Aorta (tissue), 5 donors: ENCODE results near the gene ENDOV. TPM values are rescaled to one million over a fixed set of nuclear protein-coding genes. Genes with fewer than 3 reads are reported as not detected.
"Not testable (repeated sequence)": the region's sequence is repeated elsewhere in the genome, so short reads cannot be mapped to it uniquely, and the experiment has no call there.

Experiments used
- ATAC-seq: fragments of 200-7000 bp; cut with Tn5 transposase; one replicate; pipeline ENCODE4 v1.9.1; 2022; ENCODE audit warnings: moderate library complexity; ENCODE audit not compliant: low FRiP score
- DNase-seq, 2 donors: peaks; one replicate each; pipeline ENCODE4 v3.0.0-alpha.2; 2020
- H3K27ac ChIP-seq, 2 donors: one replicate each; pipeline ENCODE4 v1.5.1; 2013; ENCODE audit warnings: low read length in 2 of 2, mild to moderate bottlenecking in 2 of 2, moderate library complexity in 2 of 2, control low read depth in 1 of 2, inconsistent platforms in 1 of 2, low read depth in 1 of 2
- H3K27me3 ChIP-seq, 2 donors: one replicate each; pipeline ENCODE4 v1.6.1; 2013; ENCODE audit warnings: control low read depth in 1 of 2, low read length in 1 of 2, mild to moderate bottlenecking in 1 of 2, moderate library complexity in 1 of 2; ENCODE audit not compliant: insufficient read depth in 2 of 2, control insufficient read depth in 1 of 2
- H3K36me3 ChIP-seq, 2 donors: one replicate each; pipeline ENCODE4 v1.6.1; 2013; ENCODE audit warnings: control low read depth in 1 of 2, low read length in 1 of 2, mild to moderate bottlenecking in 1 of 2; ENCODE audit not compliant: insufficient read depth in 2 of 2, control insufficient read depth in 1 of 2
- H3K4me1 ChIP-seq, 2 donors: one replicate each; pipeline ENCODE4 v1.6.1; 2013; ENCODE audit warnings: low read length in 2 of 2, control low read depth in 1 of 2, mild to moderate bottlenecking in 1 of 2, moderate library complexity in 1 of 2; ENCODE audit not compliant: insufficient read depth in 2 of 2, control insufficient read depth in 1 of 2
- H3K4me3 ChIP-seq, 2 donors: one replicate each; pipeline ENCODE4 v1.5.1; 2013; ENCODE audit warnings: low read length in 2 of 2, control low read depth in 1 of 2, mild to moderate bottlenecking in 1 of 2
- H3K9me3 ChIP-seq: one replicate; pipeline ENCODE4 v1.6.1; 2013; ENCODE audit warnings: mild to moderate bottlenecking, low read length; ENCODE audit not compliant: control insufficient read depth
- WGBS, 2 donors: extraction: QIAGEN DNeasy Blood & Tissue Kit; methylation state at CpG; one replicate each; pipeline ENCODE4 v1.1.7; 2013; 5-methylcytosine and 5-hydroxymethylcytosine counted together
- intact Hi-C, 2 donors: fragments of 100-400 bp; cut with DNase I; formaldehyde crosslinking; loops; one replicate each; pipeline versions ENCODE4 v1.14.2 to v1.15.0; 2022
- polyA plus RNA-seq, 2 donors: library from polyadenylated mRNA; stranded (reverse); fragments of 200-250 nt; gene quantifications; one replicate each; pipeline ENCODE4 v1.2.3, GENCODE V29; 2013
- total RNA-seq, 2 donors: library from RNA; stranded (reverse); fragmentation: NEBNext Ultra II Directional; extraction: Animal tissue kit (Norgen Biotek cat#: 25700); gene quantifications; one replicate each; pipeline ENCODE4 v1.2.1, GENCODE V29; 2021
- donor health status: healthy with polysubstance abuse.
- donor health status: Bipolar disorder and iron deficiency.
- donor health status: DM: no; HTN: no; CAD: no.
- donor health status: DM: no; HTN: no; CAD: no.
- donor health status: DM: yes; HTN: yes; CAD: no.

The ENDOV gene
- total and polyA plus RNA-seq, 4 donors = 14.3 to 28.2 (median 20.4) TPM

GRCh38 chr17:80393961-80394360 lies 21.0 kb upstream of the ENDOV start:
- H3K36me3 ChIP-seq = peaks cover 0 to 2% of the 10 kb centered on the region in 2 donors
- DNase-seq = no peak
- H3K27me3 ChIP-seq = no peaks in the 10 kb centered on the region
- intact Hi-C loops = no loop called here
- no peaks in the 10 kb centered on the region for H3K4me1 ChIP-seq
- no peak overlapping the region for H3K4me3 ChIP-seq
- no peak for ATAC-seq
- WGBS, 2 donors = 85 to 89% methylated on average over 4 of the region's 4 CpGs
- H3K27ac ChIP-seq = no peak overlapping the region
- H3K9me3 ChIP-seq = no peaks in the 10 kb centered on the region

- intact Hi-C loops = no loop called here
- H3K4me1 ChIP-seq = no peaks in the 10 kb centered on the region
- no peak for ATAC-seq
- H3K9me3 ChIP-seq = no peaks in the 10 kb centered on the region
- no peak for DNase-seq
- 77 to 79% methylated on average over 11 of the region's 11 CpGs for WGBS, 2 donors
- no peaks in the 10 kb centered on the region for H3K27me3 ChIP-seq
- H3K36me3 ChIP-seq = peaks cover 0 to 2% of the 10 kb centered on the region in 2 donors
- H3K4me3 ChIP-seq = no peak overlapping the region
- H3K27ac ChIP-seq = no peak overlapping the region
Measured at GRCh38 chr17:80394629-80395216, 20.2 kb upstream of the ENDOV start.

- ATAC-seq (no peak), DNase-seq (no peak)
- no peak overlapping the region for H3K4me3 ChIP-seq
- intact Hi-C loops = no loop called here
- H3K27me3 ChIP-seq = no peaks in the 10 kb centered on the region
- WGBS, 2 donors = 81 to 83% methylated on average over 15 of the region's 15 CpGs
- no peaks in the 10 kb centered on the region for H3K9me3 ChIP-seq
- no peak overlapping the region for H3K27ac ChIP-seq
- peaks cover 0 to 2% of the 10 kb centered on the region in 2 donors for H3K36me3 ChIP-seq
- no peaks in the 10 kb centered on the region for H3K4me1 ChIP-seq
Measured at GRCh38 chr17:80395402-80396151, 19.4 kb upstream of the ENDOV start.

GRCh38 chr17:80396157-80397033 lies 18.6 kb upstream of the ENDOV start:
- DNase-seq (no peak), ATAC-seq (no peak)
- no peak overlapping the region for H3K4me3 ChIP-seq
- no peaks in the 10 kb centered on the region for H3K4me1 ChIP-seq
- WGBS, 2 donors = 64 to 67% methylated on average over 9 of the region's 9 CpGs
- peaks cover 0 to 2% of the 10 kb centered on the region in 2 donors for H3K36me3 ChIP-seq
- no peaks in the 10 kb centered on the region for H3K9me3 ChIP-seq
- intact Hi-C loops = no loop called here
- H3K27me3 ChIP-seq = no peaks in the 10 kb centered on the region
- H3K27ac ChIP-seq = no peak overlapping the region

GRCh38 chr17:80397034-80397387 lies 18.0 kb upstream of the ENDOV start:
- intact Hi-C loops = no loop called here
- 86 to 90% methylated on average over 6 of the region's 6 CpGs for WGBS, 2 donors
- Histone ChIP-seq H3K27ac (no peak overlapping the region), H3K36me3 (peaks cover 0 to 2% of the 10 kb centered on the region in 2 donors), H3K4me1 (no peaks in the 10 kb centered on the region), H3K9me3 (no peaks in the 10 kb centered on the region), H3K4me3 (no peak overlapping the region), H3K27me3 (no peaks in the 10 kb centered on the region)
- ATAC-seq (no peak), DNase-seq (no peak)

GRCh38 chr17:80397686-80398085 lies 17.3 kb upstream of the ENDOV start:
- no peak overlapping the region for H3K27ac ChIP-seq
- peaks cover 0 to 2% of the 10 kb centered on the region in 2 donors for H3K36me3 ChIP-seq
- no peak overlapping the region for H3K4me3 ChIP-seq
- H3K4me1 ChIP-seq = no peaks in the 10 kb centered on the region
- WGBS, 2 donors = 68 to 72% methylated on average over 10 of the region's 10 CpGs
- DNase-seq = no peak
- intact Hi-C loops = no loop called here
- no peak for ATAC-seq
- no peaks in the 10 kb centered on the region for H3K27me3 ChIP-seq
- no peaks in the 10 kb centered on the region for H3K9me3 ChIP-seq

DNA sequence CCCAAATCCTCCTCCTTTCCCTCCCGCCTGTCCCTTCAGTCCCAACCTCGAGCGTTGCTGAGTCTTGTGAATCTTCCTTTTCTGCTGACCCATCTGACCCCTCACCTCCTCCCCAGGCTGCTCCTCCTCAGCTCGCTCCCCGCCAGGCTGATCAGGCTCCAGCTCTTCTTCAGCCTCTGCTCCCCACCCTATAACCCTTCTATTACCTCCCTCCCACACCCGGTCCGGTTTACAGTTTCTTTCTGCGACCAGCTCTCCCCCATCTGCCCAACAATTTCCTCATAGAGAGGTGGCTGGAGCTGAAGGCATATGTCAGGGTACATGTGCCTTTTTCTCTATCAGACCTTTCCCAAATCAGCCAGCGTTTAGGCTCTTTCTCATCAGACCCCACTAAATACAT lies 13.9 kb upstream of the ENDOV start:
- H3K4me1 ChIP-seq, intact Hi-C loops, ATAC-seq, H3K9me3 ChIP-seq, H3K4me3 ChIP-seq, H3K27me3 ChIP-seq, H3K27ac ChIP-seq, H3K36me3 ChIP-seq: not testable (repeated sequence)
- WGBS, 2 donors = 87 to 88% methylated on average over 9 of the region's 9 CpGs
- peak in 1 of 2 donors; percentile 26 for DNase-seq

GRCh38 chr17:80402102-80402501 lies 12.9 kb upstream of the ENDOV start:
- H3K9me3 ChIP-seq, ATAC-seq, H3K4me1 ChIP-seq, intact Hi-C loops, H3K27me3 ChIP-seq, H3K27ac ChIP-seq, H3K4me3 ChIP-seq, H3K36me3 ChIP-seq: not testable (repeated sequence)
- WGBS, 2 donors = 94% methylated on average over 13 of the region's 13 CpGs
- peak in 1 of 2 donors; percentile 62 for DNase-seq
